ENCODE data around the gene COL3A1.

Gene COL3A1

GRCh38 chr2:188974164-188974563 lies at the start of gene COL3A1:
TSS of gene COL3A1 (plus strand) at chr2:188974373. CDS start at chr2:188974490, 117 bp downstream.
- no peak for DNase-seq

- DNase-seq, result no peak
These were observed 45.5 kb upstream of the COL3A1 start for GRCh38 chr2:188928643-188929042.

- DNase-seq, result no peak
These were observed 42.8 kb upstream of the COL3A1 start for GRCh38 chr2:188931361-188931760.

- no peak for DNase-seq
These were observed 36.6 kb upstream of the COL3A1 start for GRCh38 chr2:188937228-188938220.

GRCh38 chr2:188940171-188940570 lies 34.0 kb upstream of the COL3A1 start:
- DNase-seq, result no peak

- DNase-seq, result no peak
These were observed 29.7 kb upstream of the COL3A1 start for GRCh38 chr2:188944442-188944841.

- no peak for DNase-seq
These were observed 24.9 kb upstream of the COL3A1 start for GRCh38 chr2:188949046-188949818.

- no peak for DNase-seq
These were observed 21.3 kb upstream of the COL3A1 start for GRCh38 chr2:188952901-188953300.

- no peak for DNase-seq
These were observed 17.9 kb upstream of the COL3A1 start for GRCh38 chr2:188956290-188956689.

- DNase-seq, result no peak
These were observed 17.2 kb upstream of the COL3A1 start for GRCh38 chr2:188956961-188957360.

GRCh38 chr2:188957646-188958045 lies 16.5 kb upstream of the COL3A1 start:
- DNase-seq, result no peak

- DNase-seq, result no peak
These were observed 10.4 kb upstream of the COL3A1 start for GRCh38 chr2:188963741-188964140.

- no peak for DNase-seq
These were observed 9.1 kb upstream of the COL3A1 start for GRCh38 chr2:188964976-188965546.

GRCh38 chr2:188965563-188965962 lies 8.6 kb upstream of the COL3A1 start:
- no peak for DNase-seq

- DNase-seq, result no peak
These were observed 8.0 kb upstream of the COL3A1 start for GRCh38 chr2:188966079-188966571.

GRCh38 chr2:188966728-188967440 lies 7.3 kb upstream of the COL3A1 start:
- DNase-seq, result no peak

GRCh38 chr2:188969236-188969635 lies 4.9 kb upstream of the COL3A1 start:
- DNase-seq, result peak; percentile 1

GRCh38 chr2:188969651-188970050 lies 4.5 kb upstream of the COL3A1 start:
- DNase-seq, result no peak

GRCh38 chr2:188970211-188970610 lies 4.0 kb upstream of the COL3A1 start:
- no peak for DNase-seq

- no peak for DNase-seq
These were observed 2.7 kb upstream of the COL3A1 start for GRCh38 chr2:188971432-188971861.

GRCh38 chr2:188973641-188974040 lies 532 bp upstream of the COL3A1 start:
- no peak for DNase-seq

- no peak for DNase-seq
These were observed 1.4 kb downstream of the COL3A1 start for GRCh38 chr2:188975497-188976102.

Measured in T1000 (cell line).